Gastroesophageal sphincter (tissue), 4 donors: ENCODE data around the gene MFSD8. TPM values are rescaled to one million over a fixed set of nuclear protein-coding genes. Genes with fewer than 3 reads are reported as not detected.
"Not testable (repeated sequence)": the region's sequence is repeated elsewhere in the genome, so short reads cannot be mapped to it uniquely, and the experiment has no call there.

ENCODE experiments used
- ATAC-seq: fragments of 150-250 bp; one replicate; pipeline ENCODE4 v1.9.1; 2016; ENCODE audit warnings: mild to moderate bottlenecking, moderate library complexity
- H3K27ac ChIP-seq, 4 donors: fragments of 200-600 bp; sonication (generic) in 3 of 4; 1 replicate in 3 of 4; 2 replicates in 1 of 4; pipeline ENCODE4 v1.5.1; 2016 to 2019
- H3K27me3 ChIP-seq: fragments of 200-600 bp; sonication (generic); one replicate; pipeline ENCODE4 v1.5.1; 2019
- H3K36me3 ChIP-seq, 2 donors: fragments of 200-600 bp; sonication (generic); one replicate each; pipeline ENCODE4 v1.5.1; 2019; ENCODE audit warnings: control low read depth in 1 of 2
- H3K4me1 ChIP-seq, 3 donors: fragments of 200-600 bp; sonication (generic); 1 replicate in 2 of 3; 2 replicates in 1 of 3; pipeline ENCODE4 v1.5.1; 2016 to 2019; ENCODE audit warnings: control low read depth in 2 of 3
- H3K4me3 ChIP-seq, 2 donors: fragments of 200-600 bp; sonication (generic); one replicate each; pipeline ENCODE4 v1.5.1; 2019; ENCODE audit warnings: mild to moderate bottlenecking in 1 of 2, moderate library complexity in 1 of 2
- H3K9me3 ChIP-seq, 3 donors: fragments of 200-600 bp; sonication (generic); one replicate each; pipeline ENCODE4 v1.5.1; 2017 to 2019; ENCODE audit warnings: control low read depth in 2 of 3
- EP300 ChIP-seq: sonication (generic); formaldehyde crosslinking; IDR thresholded peaks from one replicate; pipeline ENCODE4 v1.6.1; 2017; ENCODE audit warnings: antibody characterized with exemption, mild to moderate bottlenecking
- POLR2A ChIP-seq, 2 donors: fragments of 450-650 bp; IDR thresholded peaks; one replicate each; pipeline ENCODE4 v1.6.1; 2017; ENCODE audit warnings: antibody characterized with exemption in 2 of 2, mild to moderate bottlenecking in 2 of 2, moderate library complexity in 1 of 2
- POLR2AphosphoS5 ChIP-seq: sonication (generic); formaldehyde crosslinking; IDR thresholded peaks from one replicate; pipeline ENCODE4 v1.6.1; 2017; ENCODE audit warnings: antibody characterized with exemption
- WGBS, 2 donors: methylation state at CpG; one replicate each; pipeline ENCODE4 v1.1.5; 2018; ENCODE audit warnings: low coverage in 1 of 2; 5-methylcytosine and 5-hydroxymethylcytosine counted together
- total RNA-seq, 4 donors: library from RNA; depleted of rRNA; stranded (reverse); fragments of >200 nt; gene quantifications; one replicate each; pipeline ENCODE4 v1.1.0, GENCODE V29; 2016
- TF ChIP-seq, protein P1 (sequence below), 4 experiments: fragments of 200-600 bp in 2 of 4; fragments of 450-650 bp in 2 of 4; sonication (generic) in 1 of 4; IDR thresholded peaks; one replicate each; pipeline ENCODE4 v1.5.1; 2017 to 2019; ENCODE audit warnings: antibody characterized with exemption in 4 of 4, mild to moderate bottlenecking in 2 of 4, moderate library complexity in 2 of 4

MFSD8 gene
- total RNA-seq, 4 donors from 2014 or later: 11.4 to 55.4 (median 30.5) TPM

DNA sequence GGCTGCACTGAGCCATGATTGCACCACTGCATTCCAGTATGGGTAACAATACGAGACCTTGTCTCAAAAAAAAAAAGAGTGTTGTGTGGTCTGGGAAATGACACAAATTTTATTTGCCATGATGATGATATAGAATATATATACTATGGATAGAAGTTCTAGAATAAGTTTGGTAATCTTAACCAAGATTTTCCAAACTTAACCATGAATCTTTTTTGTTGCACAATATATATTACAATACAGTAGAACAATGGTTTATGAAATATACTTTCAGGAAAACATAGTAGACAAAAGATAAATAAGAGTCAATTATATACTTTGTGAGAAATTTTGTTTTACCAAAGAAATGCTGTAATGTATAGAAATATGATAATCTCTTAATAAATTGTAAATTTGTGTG is 34.8 kb downstream of the MFSD8 start:
- Histone ChIP-seq H3K27ac (no peak overlapping the region), H3K4me1 (no peaks in the 10 kb centered on the region), H3K27me3 (no peaks in the 10 kb centered on the region), H3K9me3 (no peaks in the 10 kb centered on the region), H3K36me3 (peaks cover 0 to 61% of the 10 kb centered on the region in 2 donors), H3K4me3 (no peak overlapping the region)
- TF ChIP-seq, protein P1, sequence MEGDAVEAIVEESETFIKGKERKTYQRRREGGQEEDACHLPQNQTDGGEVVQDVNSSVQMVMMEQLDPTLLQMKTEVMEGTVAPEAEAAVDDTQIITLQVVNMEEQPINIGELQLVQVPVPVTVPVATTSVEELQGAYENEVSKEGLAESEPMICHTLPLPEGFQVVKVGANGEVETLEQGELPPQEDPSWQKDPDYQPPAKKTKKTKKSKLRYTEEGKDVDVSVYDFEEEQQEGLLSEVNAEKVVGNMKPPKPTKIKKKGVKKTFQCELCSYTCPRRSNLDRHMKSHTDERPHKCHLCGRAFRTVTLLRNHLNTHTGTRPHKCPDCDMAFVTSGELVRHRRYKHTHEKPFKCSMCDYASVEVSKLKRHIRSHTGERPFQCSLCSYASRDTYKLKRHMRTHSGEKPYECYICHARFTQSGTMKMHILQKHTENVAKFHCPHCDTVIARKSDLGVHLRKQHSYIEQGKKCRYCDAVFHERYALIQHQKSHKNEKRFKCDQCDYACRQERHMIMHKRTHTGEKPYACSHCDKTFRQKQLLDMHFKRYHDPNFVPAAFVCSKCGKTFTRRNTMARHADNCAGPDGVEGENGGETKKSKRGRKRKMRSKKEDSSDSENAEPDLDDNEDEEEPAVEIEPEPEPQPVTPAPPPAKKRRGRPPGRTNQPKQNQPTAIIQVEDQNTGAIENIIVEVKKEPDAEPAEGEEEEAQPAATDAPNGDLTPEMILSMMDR (IDR thresholded peaks at IDR 0.05): no peak
- TF ChIP-seq EP300 (no peak), POLR2A (IDR thresholded peaks at IDR 0.05) (no peak), POLR2AphosphoS5 (no peak)
- WGBS, 2 donors: 88 to 90% methylated on average over 1 of the region's 1 CpG
- no peak for ATAC-seq

- not testable (repeated sequence) for H3K9me3 ChIP-seq, H3K27ac ChIP-seq, H3K4me1 ChIP-seq, ATAC-seq, H3K27me3 ChIP-seq, H3K4me3 ChIP-seq
- peaks cover 0 to 81% of the 10 kb centered on the region in 2 donors for H3K36me3 ChIP-seq
- WGBS, 2 donors: 100% methylated on average over 1 to 2 of the region's 2 CpGs
Measured at GRCh38 chr4:127925720-127926119, 39.3 kb downstream of the MFSD8 start.

GRCh38 chr4:127922226-127922625 is 42.7 kb downstream of the MFSD8 start:
- 83 to 100% methylated on average over 2 of the region's 2 CpGs for WGBS, 2 donors
- Histone ChIP-seq H3K9me3 (no peaks in the 10 kb centered on the region), H3K4me1 (no peaks in the 10 kb centered on the region), H3K27me3 (no peaks in the 10 kb centered on the region), H3K27ac (no peak overlapping the region), H3K36me3 (peaks cover 0 to 85% of the 10 kb centered on the region in 2 donors), H3K4me3 (no peak overlapping the region)
- no peak for ATAC-seq
- TF ChIP-seq EP300 (no peak), POLR2A (IDR thresholded peaks at IDR 0.05) (no peak), POLR2AphosphoS5 (no peak)
- TF ChIP-seq, protein P1 (IDR thresholded peaks at IDR 0.05): no peak

- 76 to 88% methylated on average over 2 to 3 of the region's 3 CpGs for WGBS, 2 donors
- Histone ChIP-seq H3K36me3 (peaks cover 0 to 84% of the 10 kb centered on the region in 2 donors), H3K4me3 (no peak overlapping the region), H3K9me3 (no peaks in the 10 kb centered on the region), H3K27ac (no peak overlapping the region), H3K4me1 (no peaks in the 10 kb centered on the region), H3K27me3 (no peaks in the 10 kb centered on the region)
- TF ChIP-seq EP300 (no peak), POLR2AphosphoS5 (no peak), POLR2A (IDR thresholded peaks at IDR 0.05) (no peak)
- TF ChIP-seq, protein P1 (IDR thresholded peaks at IDR 0.05): no peak
- ATAC-seq: no peak
Measured at GRCh38 chr4:127920521-127920920, 44.5 kb downstream of the MFSD8 start.

DNA sequence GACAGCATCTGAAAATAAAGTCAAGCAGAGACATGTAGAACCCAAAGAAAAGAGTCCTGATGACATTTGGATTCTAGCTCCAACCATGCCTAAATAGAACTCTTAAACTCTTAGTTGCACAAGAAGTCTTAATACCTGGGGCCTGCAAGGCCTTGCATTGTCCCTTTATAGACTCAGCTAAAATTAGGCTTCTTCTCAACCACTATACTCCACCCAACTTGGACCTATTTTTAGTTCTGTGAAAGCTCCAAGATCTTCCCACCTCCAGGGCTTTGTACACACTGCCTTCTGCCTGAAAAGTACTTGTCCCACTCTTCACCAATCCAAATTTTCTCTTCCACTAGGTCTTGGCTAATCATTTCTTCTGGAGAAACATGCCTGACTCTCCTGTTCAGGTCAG is 47.8 kb downstream of the MFSD8 start:
- Histone ChIP-seq H3K4me1 (no peaks in the 10 kb centered on the region), H3K36me3 (peaks cover 0 to 65% of the 10 kb centered on the region in 2 donors), H3K9me3 (no peaks in the 10 kb centered on the region), H3K27me3 (no peaks in the 10 kb centered on the region), H3K27ac (no peak overlapping the region), H3K4me3 (no peak overlapping the region)
- no peak for ATAC-seq
- no peak for TF ChIP-seq EP300

- H3K4me3 ChIP-seq: no peak overlapping the region
- WGBS, 2 donors: 89 to 91% methylated on average over 3 of the region's 3 CpGs
Measured at GRCh38 chr4:127916512-127916911, 48.5 kb downstream of the MFSD8 start.

More at GRCh38 chr4:127916512-127916911, 48.5 kb downstream of the MFSD8 start:
- peaks cover 0 to 59% of the 10 kb centered on the region in 2 donors for H3K36me3 ChIP-seq
- no peaks in the 10 kb centered on the region for H3K27me3 ChIP-seq
- ATAC-seq: no peak
- TF ChIP-seq, protein P1 (IDR thresholded peaks at IDR 0.05): no peak
- TF ChIP-seq POLR2A (IDR thresholded peaks at IDR 0.05) (no peak), POLR2AphosphoS5 (no peak), EP300 (no peak)
- no peaks in the 10 kb centered on the region for H3K4me1 ChIP-seq
- no peak overlapping the region for H3K27ac ChIP-seq
- no peaks in the 10 kb centered on the region for H3K9me3 ChIP-seq
